Retinal pigment epithelial cell (primary cell): Measurements from ENCODE around the gene TRIM44.

ENCODE experiments used
- DNase-seq: peaks from one replicate; pipeline ENCODE4 v3.0.0-alpha.2; 2010; ENCODE audit warnings: low read depth
- H3K4me3 ChIP-seq: 2 replicates; pipeline ENCODE4 v1.5.1; 2011; ENCODE audit warnings: mild to moderate bottlenecking, low read length, control low read depth, moderate library complexity
- CTCF ChIP-seq: conservative IDR thresholded peaks from 2 replicates; pipeline ENCODE4 v1.5.1; 2011; ENCODE audit warnings: low read depth, low read length, control low read depth, inconsistent platforms

Gene TRIM44

GRCh38 chr11:35848616-35849015, 186.0 kb downstream of the TRIM44 start:
- no peak overlapping the region for H3K4me3 ChIP-seq
- no peak for DNase-seq
- no peak for TF ChIP-seq CTCF

- no peak for TF ChIP-seq CTCF
- no peak overlapping the region for H3K4me3 ChIP-seq
- no peak for DNase-seq
These were observed 187.6 kb downstream of the TRIM44 start for GRCh38 chr11:35850191-35850590.

- no peak for TF ChIP-seq CTCF
These were observed 188.8 kb downstream of the TRIM44 start for GRCh38 chr11:35851342-35851741.

GRCh38 chr11:35852056-35852455, 189.5 kb downstream of the TRIM44 start:
- no peak for TF ChIP-seq CTCF
- no peak for DNase-seq
- H3K4me3 ChIP-seq: no peak overlapping the region

More at GRCh38 chr11:35851342-35851741, 188.8 kb downstream of the TRIM44 start:
- H3K4me3 ChIP-seq: no peak overlapping the region
- DNase-seq: no peak

- no peak overlapping the region for H3K4me3 ChIP-seq
- DNase-seq: no peak
- no peak for TF ChIP-seq CTCF
These were observed 191.4 kb downstream of the TRIM44 start for GRCh38 chr11:35853971-35854370.

- DNase-seq: no peak
- TF ChIP-seq CTCF: no peak
- H3K4me3 ChIP-seq: no peak overlapping the region
These were observed 193.1 kb downstream of the TRIM44 start for GRCh38 chr11:35855671-35856070.

GRCh38 chr11:35856259-35856658, 193.7 kb downstream of the TRIM44 start:
- TF ChIP-seq CTCF: no peak
- no peak overlapping the region for H3K4me3 ChIP-seq
- DNase-seq: no peak
